ENCODE data around the gene ST7. TPM values are rescaled to one million over a fixed set of nuclear protein-coding genes. Genes with fewer than 3 reads are reported as not detected.

ST7 gene
- total and polyA plus RNA-seq, 2 donors (not counting 3 experiments of a cell fraction or from before 2014, with no cell fraction given) = 18.6 to 24.9 TPM

DNA sequence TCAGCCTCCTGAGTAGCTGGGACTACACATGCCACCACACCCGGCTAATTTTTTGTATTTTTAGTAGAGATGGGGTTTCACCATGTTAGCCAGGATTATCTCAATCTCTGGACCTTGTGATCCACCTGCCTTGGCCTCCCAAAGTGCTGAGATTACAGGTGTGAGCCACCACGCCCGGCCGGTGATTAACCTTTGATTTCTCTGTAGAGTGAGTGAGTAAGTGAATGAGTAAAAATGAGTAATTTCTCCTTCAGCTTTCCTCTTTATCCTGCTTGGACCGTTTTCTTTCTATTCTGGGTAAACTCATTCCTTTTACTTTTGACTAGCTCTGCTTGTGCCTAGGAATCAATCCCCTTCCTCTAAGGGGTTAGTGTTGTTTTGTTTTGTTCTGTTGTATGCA, 36.8 kb downstream of the ST7 start:
- H3K4me1 ChIP-seq (ENCODE audit: control insufficient read depth, extremely low read depth, insufficient read depth, low read length) = no peaks in the 10 kb centered on the region
- POLR2A ChIA-PET = interaction anchor here (0.7 kb wide), 1 partner anchor 50 kb away, joined by 3 read pairs; no protein-coding TSS in a partner anchor
- H3K27ac ChIP-seq (ENCODE audit: insufficient read depth, low read depth, low read length) = no peak overlapping the region

More for the DNA sequence above, 36.8 kb downstream of the ST7 start:
- H3K36me3 ChIP-seq (ENCODE audit: control insufficient read depth in 2 of 2, extremely low read depth in 1 of 2, insufficient read depth in 2 of 2, low read length in 2 of 2) = no peaks in the 10 kb centered on the region
- dilution Hi-C loops (cut with MboI; ENCODE audit: extremely low pct_ligation_motif_present, low sequenced_read_pairs) (no loop called here), intact Hi-C loops (cut with micrococcal nuclease) (no loop called here)
- H3K9me1 ChIP-seq (replicated peaks; ENCODE audit: control insufficient read depth, extremely low read depth, insufficient read depth, low read length) = no peaks in the 10 kb centered on the region
- no peak overlapping the region for H2AFZ ChIP-seq (ENCODE audit: low read depth, low read length)
- FAIRE-seq (no peak), DNase-seq (ENCODE audit: low read depth, low spot score) (no peak)
- no peak overlapping the region for H3K9ac ChIP-seq (replicated peaks; ENCODE audit: extremely low read depth, insufficient read depth, low read length)
- BruUV-seq (replicated peaks) = no TSS peak
- TF ChIP-seq MYC (IDR thresholded peaks at IDR 0.05; ENCODE audit: low read depth, low read length) (no peak), EZH2 (IDR thresholded peaks at IDR 0.05; ENCODE audit: borderline replicate concordance, low read depth, low read length, severe bottlenecking) (no peak), GATA2 (IDR thresholded peaks at IDR 0.05; ENCODE audit: insufficient read depth, insufficient read length, low read depth, low read length) (no peak), CTCF (IDR thresholded peaks at IDR 0.05; ENCODE audit: extremely low read depth in 1 of 2, insufficient read depth in 1 of 2, low read depth in 1 of 2, low read length in 2 of 2) (no peak), FOS (IDR thresholded peaks at IDR 0.05; ENCODE audit: borderline replicate concordance, insufficient read depth, low read length) (no peak)
- H3K27me3 ChIP-seq (ENCODE audit: control insufficient read depth in 2 of 2, insufficient read depth in 2 of 2, low read length in 2 of 2) = no peaks in the 10 kb centered on the region
- CTCF ChIA-PET = interaction anchor here (2.1 to 12.5 kb wide), 6 partner anchors 8 to 132 kb away, joined by 12 to 700 read pairs (median 32); no protein-coding TSS in a partner anchor
- peaks cover 24% of the 10 kb centered on the region for H3K79me2 ChIP-seq (ENCODE audit: control insufficient read depth, insufficient read depth, low read length)
- no peaks in the 10 kb centered on the region for H3K9me3 ChIP-seq (replicated peaks; ENCODE audit: control insufficient read depth, insufficient read depth, low read length)
- H3K4me2 ChIP-seq (ENCODE audit: insufficient read depth, low read length) = no peak overlapping the region
- H3K4me3 ChIP-seq (replicated peaks in 1 of 3; ENCODE audit: insufficient read depth in 1 of 3, low read depth in 1 of 3, low read length in 3 of 3) = no peak overlapping the region
- H4K20me1 ChIP-seq (replicated peaks; ENCODE audit: control insufficient read depth, extremely low read depth, insufficient read depth, low read length) = peaks cover 4% of the 10 kb centered on the region

Data from endothelial cell of umbilical vein (primary cell).